HG03139 (cell line): ENCODE data around the gene GNAI1.
A peak's percentile ranks its signal among the peaks of the same experiment; 100 is the strongest.

Experiments
- ATAC-seq: cut with Tn5 transposase; IDR thresholded peaks from one replicate; pipeline ENCODE4 v1.9.1; 2021; ENCODE audit not compliant: unreplicated experiment

GNAI1 gene

GRCh38 chr7:80134536-80135308 is at the start of gene GNAI1:
GNAI1 (plus strand) TSS chr7:80134831; CDS start chr7:80135161, 330 bp downstream.
- ATAC-seq: peak; percentile 41

DNA sequence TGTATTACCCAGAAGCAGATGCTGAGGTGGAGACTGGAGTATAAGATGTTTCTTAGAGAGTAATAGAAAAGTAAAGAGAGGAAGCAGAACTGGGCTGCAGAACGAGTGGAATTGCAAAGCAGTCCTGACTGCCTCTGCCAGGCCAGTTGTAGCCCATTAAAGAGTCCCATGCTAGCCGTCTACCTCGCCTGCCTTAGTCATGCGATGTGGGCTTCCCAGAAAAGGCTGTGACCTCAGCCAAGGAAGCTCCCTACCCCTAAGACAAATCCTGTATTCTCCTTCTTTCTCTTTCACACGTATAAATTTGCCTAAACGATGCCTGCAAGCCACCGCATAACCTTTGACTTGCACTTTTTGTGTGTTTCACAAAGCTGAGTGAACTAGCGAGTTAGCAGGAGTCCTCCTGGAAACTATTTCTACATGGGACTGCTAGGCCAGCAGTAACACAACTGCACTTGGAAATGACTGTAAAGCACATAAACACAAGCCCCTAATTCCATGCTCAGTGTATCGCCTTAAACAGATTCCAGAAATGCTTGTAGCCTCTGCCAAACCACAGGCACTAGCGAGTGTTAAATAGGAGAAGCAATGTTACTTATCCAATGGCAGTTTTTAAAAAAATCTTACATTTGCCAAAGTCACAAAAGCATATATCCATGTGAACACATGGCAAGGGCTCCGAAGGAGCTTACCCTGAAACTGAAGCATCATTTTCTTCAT is 47.4 kb upstream of the GNAI1 start:
- ATAC-seq: no peak

GRCh38 chr7:80087771-80088170 is 46.9 kb upstream of the GNAI1 start:
- no peak for ATAC-seq

- no peak for ATAC-seq
Measured at GRCh38 chr7:80088705-80089104, 45.9 kb upstream of the GNAI1 start.

DNA sequence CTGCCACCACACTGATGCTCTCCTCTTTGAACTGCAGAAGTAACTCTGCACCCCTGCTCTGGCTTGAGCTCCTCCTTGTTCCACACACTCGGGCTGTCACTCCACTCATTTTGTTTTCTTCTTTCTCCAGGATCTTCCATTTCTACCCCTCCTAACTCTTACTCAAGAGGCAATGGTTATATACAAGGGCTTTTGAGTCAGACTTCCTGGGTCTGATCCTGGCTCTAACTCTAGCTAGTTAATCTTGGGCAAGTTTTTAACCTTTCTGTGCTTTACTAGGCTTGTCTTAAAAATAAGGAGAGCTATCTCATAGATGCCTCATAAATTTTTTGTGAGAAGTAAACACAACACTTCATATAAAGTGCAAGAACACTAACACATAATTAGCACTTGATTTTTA is 45.3 kb upstream of the GNAI1 start:
- ATAC-seq: no peak

DNA sequence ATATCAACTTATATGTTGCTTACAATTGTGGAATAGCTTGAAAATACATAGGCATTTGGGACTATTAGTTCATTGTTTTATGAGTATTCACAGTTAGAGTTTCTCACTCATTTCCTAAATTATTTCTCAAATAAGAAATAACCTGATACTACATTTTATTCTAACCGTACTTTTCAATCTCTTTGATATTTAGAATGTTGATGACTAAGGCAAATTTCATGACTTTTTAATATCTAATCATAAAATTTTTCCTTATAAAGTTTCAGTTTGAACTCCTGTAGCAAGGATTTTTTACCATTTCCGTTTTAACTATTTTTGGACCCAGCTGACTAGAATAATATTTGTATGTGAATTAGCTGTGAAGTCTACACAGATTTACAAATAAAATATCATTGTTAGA is 41.3 kb upstream of the GNAI1 start:
- ATAC-seq: no peak

- ATAC-seq: no peak
Measured at GRCh38 chr7:80095545-80095944, 39.1 kb upstream of the GNAI1 start.

- ATAC-seq: no peak
Measured at GRCh38 chr7:80097756-80098155, 36.9 kb upstream of the GNAI1 start.

GRCh38 chr7:80098795-80099194 is 35.8 kb upstream of the GNAI1 start:
- ATAC-seq: no peak

DNA sequence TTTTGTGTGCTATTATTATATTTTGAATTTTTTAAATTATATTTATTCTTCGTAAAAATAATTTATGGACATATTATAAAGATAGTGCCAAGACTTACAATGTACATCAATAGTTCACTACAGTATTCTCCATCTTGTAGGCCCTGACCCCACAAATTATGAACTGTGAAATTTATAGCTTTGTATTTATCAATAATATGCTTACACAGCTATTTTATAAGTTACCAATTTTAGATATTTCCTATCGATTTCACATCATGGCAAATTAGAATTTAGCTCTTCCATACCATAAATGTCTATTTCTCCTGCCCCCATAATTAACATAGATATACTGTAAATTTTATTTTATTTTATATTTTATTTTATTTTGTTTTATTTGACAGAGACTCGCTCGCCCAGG is 34.4 kb upstream of the GNAI1 start:
- ATAC-seq: no peak

GRCh38 chr7:80105701-80106408 is 28.8 kb upstream of the GNAI1 start:
- no peak for ATAC-seq

- no peak for ATAC-seq
Measured at GRCh38 chr7:80106498-80107113, 28.0 kb upstream of the GNAI1 start.

DNA sequence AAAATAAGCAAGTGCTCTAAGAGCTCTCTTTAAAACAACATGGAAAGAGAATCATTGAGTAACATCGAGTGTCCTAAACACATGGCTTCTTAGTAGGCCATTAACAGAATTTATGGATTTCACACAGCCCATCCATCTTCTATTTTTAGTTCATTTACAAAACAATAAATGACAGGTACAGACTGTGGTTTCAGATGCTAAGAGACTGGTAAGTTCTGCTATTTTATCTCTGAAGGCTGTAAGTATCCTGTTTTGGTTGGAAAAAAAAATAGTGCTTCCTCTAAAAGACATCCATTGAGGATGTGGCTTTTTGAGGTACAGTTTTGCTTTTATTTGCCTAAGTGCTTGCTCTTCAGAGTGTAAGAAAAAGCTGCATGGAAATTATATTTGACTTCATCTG is 27.4 kb upstream of the GNAI1 start:
- ATAC-seq: peak; percentile 53

- ATAC-seq: no peak
Measured at GRCh38 chr7:80110376-80110775, 24.3 kb upstream of the GNAI1 start.

GRCh38 chr7:80114159-80114558 is 20.5 kb upstream of the GNAI1 start:
- no peak for ATAC-seq

DNA sequence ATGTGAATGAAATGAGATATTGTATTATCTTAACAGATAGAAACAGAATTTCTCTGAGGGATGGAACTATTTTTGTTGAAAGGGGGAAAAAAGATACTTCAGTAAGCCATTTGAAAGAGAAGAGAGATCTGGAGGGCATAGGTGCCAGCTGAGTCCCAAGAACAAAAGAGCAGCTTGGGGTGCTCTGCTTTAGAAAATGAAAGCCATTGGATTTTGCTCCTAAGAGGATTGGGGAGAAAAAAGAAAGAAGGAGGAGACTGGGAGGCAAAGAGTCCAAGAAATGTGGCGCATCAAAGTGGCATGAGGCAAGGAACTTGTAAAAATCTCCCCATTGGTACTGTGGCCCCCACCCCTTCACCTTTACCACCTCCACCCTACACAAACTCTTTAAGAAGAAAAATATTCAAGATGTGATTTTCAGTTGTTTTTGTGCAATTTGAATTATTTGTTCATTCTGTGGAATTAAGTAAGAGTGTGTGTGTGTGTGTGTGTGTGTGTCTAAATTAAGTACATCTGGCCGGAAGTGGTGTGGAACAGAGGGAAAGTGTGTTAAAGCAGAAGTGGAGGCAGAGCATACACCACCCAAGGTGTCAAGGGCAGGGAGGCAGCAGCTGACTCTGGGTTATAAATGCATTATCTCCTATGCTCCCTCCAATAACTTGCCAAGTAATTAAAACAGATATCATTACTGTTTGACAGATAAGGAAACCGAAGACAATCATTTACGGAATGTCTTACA is 9.9 kb upstream of the GNAI1 start:
- ATAC-seq: no peak

- no peak for ATAC-seq
Measured at GRCh38 chr7:80127412-80128160, 7.0 kb upstream of the GNAI1 start.

DNA sequence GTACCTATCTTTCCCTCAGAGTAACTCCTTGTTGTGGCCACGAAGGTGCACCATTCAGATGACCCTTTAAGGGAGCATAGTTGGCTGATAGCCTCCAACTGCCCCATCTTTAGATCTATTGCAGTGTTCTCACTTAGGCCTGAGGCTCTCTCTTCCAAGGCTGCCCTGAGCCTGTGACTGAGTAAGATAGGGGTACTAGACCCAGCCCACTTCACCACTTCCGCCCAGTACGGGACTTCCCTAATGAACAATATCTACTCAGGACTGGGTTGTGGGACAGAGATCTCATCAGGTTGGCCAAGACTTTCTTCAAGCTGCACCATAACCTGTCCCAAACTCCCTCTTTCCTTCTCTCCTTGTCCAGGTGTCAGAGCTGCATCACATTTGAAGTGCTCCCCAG is 5.7 kb upstream of the GNAI1 start:
- no peak for ATAC-seq

- no peak for ATAC-seq
Measured at GRCh38 chr7:80129785-80130184, 4.8 kb upstream of the GNAI1 start.
